ENCODE results near the gene SLC47A1.
"Not testable (repeated sequence)": the region's sequence is repeated elsewhere in the genome, so short reads cannot be mapped to it uniquely, and the experiment has no call there.

The SLC47A1 gene, protein sequence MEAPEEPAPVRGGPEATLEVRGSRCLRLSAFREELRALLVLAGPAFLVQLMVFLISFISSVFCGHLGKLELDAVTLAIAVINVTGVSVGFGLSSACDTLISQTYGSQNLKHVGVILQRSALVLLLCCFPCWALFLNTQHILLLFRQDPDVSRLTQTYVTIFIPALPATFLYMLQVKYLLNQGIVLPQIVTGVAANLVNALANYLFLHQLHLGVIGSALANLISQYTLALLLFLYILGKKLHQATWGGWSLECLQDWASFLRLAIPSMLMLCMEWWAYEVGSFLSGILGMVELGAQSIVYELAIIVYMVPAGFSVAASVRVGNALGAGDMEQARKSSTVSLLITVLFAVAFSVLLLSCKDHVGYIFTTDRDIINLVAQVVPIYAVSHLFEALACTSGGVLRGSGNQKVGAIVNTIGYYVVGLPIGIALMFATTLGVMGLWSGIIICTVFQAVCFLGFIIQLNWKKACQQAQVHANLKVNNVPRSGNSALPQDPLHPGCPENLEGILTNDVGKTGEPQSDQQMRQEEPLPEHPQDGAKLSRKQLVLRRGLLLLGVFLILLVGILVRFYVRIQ

DNA sequence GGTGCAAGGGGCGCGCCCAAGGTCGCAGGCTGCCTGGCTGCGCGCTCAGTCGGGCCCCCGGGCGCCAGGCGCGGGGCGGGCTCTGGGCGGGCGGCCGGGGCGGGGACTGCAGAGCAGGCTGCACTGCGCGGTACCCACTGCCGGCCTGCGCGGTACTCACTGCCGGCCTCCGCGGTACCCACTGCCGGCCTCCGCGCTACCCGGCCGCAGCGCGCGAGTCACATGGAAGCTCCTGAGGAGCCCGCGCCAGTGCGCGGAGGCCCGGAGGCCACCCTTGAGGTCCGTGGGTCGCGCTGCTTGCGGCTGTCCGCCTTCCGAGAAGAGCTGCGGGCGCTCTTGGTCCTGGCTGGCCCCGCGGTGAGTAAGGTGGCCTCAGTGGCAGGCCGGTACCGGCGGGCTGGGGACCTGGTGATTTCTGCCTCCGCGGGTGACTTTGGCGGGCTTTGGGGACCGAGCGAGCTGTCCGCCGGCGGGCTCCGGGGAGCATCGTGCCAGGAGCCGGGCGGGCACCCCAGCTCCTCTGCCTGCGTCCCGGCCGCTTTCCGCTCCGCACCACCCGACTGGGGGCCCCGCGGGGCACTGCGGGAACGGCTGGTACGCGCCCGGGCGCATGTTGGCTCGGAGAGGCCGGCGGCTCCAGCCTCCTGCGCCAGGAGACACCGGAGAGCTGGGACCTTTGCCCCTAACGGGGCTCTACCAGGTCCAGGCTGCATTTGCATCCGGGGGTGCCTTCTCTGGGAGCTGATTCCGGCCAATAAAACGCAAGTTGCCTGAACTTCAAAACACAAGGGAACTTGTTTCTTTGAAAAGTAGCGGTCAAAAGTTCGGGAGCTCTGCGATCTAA lies at the start of gene SLC47A1:
Gene SLC47A1 (plus strand): TSS at position 137 of the 844 bp plus-strand sequence. CDS start 86 bp downstream, at position 223.
- DNase-seq, result no peak

- DNase-seq, result no peak
Measured at GRCh38 chr17:19485800-19486340, 47.8 kb upstream of the SLC47A1 start.

- no peak for DNase-seq
Measured at GRCh38 chr17:19486351-19487023, 47.2 kb upstream of the SLC47A1 start.

DNA sequence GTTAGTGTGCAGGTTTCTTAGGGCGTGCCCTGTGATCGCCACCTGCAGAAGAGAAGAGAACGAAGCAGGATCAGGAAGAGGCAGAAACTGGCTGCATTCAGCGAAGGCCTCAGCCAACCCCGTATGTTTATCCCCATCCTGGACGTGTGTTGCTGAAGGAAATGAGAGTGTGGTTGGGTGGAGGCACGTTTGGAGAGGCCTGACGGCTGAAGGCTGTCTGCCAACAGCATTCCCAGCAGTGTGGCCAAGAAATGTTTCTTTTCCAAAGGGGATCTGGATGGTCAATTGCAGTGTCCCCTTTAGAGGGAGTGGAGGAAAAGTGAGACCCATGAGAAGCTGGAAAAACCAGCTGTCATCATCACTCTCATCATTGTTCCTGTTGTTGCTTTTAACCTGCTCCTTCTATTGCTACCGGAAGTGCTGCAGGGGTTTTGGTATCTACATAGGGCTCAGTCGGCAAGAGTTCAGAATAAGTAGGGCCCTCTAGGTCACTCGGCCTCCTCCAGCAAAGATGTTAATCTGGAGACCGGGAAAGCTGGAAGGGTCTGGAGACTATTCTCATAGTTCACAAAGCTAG lies 46.5 kb upstream of the SLC47A1 start:
- no peak for DNase-seq

- DNase-seq, result no peak
Measured at GRCh38 chr17:19492141-19492540, 41.5 kb upstream of the SLC47A1 start.

GRCh38 chr17:19494961-19495806 lies 38.5 kb upstream of the SLC47A1 start:
- no peak for DNase-seq

DNA sequence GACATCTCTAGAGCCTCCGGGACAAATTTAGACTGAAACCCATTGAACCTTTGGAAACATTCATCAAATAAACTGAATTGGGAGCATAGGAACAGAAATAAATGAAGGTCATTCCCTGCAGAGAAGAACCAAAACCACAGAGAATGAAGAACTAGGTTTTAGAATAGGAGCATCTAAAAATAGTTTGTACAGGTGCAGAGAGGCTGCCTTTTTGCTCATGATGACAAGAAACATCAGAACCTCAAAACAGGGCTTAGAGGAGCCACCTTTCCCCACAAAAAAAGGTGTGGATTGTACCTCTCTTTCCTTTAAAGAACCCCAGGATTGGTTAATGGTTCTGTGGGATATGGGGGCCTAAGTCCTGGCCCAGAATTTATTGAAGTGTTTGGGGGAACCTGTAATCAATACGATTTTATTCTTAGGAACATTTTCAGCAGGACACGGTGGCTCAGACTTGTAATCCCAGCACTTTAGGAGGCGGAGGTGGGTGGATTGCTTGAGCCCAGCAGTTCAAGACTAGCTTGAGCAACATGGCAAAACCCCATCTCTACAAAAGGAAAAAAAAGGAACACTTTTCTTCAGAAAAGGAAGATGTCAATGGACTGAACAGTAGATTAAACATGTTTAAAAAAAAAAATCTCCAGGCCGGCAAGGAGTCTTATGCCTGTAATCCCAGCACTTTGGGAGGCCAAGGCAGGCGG lies 37.7 kb upstream of the SLC47A1 start:
- DNase-seq, result no peak

GRCh38 chr17:19497624-19498023 lies 36.0 kb upstream of the SLC47A1 start:
- DNase-seq, result no peak

- no peak for DNase-seq
Measured at GRCh38 chr17:19501219-19501618, 32.4 kb upstream of the SLC47A1 start.

DNA sequence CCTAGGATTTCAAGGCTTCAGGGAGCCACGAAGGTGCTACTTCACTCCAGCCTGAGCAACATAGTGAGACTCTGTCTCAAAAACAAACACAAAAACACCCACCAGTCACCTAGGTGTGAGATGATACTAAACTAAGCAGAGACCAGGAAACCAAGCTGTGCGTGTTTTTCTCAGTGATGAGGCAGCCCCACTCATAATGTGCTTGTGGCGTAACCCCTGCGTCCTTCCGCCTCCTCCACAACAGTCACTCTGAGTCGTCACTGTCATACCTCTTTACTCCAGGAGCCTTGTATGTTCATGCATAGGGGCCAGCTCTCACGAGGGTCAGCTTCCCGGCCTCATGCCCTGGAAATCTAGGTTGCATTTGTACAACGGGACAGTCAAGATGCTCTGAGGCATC lies 31.1 kb upstream of the SLC47A1 start:
- no peak for DNase-seq

GRCh38 chr17:19505561-19505960 lies 28.1 kb upstream of the SLC47A1 start:
- not testable (repeated sequence) for DNase-seq

DNA sequence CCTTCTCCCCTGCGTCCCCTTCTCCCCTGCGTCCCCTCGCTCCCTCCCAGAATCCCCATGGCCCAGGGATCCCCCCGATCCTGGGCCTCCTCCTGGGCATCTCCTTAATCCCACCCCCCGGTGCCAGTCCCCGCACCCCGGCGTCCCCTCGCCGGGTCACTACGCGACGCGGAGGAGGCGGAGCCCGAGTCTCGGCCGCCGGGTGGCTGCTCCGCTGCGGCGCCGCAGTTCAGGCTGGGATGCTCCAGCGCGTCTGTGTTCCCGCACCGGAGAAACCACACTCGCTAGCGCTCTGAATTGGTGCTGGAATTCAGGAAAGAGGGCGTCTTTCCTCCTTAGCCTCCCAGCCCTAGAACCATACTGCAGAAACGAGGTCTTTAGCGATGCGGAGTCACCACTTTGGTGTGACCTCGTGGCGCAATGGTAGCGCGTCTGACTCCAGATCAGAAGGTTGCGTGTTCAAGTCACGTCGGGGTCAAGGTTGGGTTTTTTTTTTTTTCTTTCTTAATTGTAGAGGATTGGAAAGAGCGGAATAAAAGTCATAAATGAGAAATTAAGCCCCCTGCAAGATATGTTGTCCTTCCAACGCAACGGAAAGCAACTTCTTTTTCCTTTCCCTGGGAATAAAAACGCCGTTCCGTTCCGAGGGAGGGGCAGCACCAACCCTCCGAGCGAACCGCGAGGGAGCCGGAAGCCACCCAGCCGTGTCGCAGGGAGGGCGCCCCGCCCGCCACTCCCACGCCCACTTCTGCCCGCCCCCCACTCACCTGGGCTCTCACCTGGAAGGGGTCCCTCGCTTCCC lies 25.7 kb upstream of the SLC47A1 start:
- DNase-seq, result peak; percentile 62

DNA sequence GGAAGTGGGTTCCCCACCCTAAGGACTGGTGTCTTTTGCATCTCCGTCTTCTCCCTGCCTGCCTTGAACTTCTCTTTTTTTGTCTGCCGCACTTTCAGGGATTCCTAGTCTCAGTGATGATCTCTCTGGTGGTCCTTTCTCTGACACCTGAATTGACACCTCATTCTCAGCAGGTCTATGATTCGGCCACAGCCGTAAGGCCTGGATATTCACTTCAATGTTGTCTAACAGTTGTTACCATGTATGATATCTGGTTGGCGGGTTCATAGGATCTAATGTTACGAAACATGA lies 25.1 kb upstream of the SLC47A1 start:
- DNase-seq, result no peak

GRCh38 chr17:19509281-19509852 lies 24.3 kb upstream of the SLC47A1 start:
- not testable (repeated sequence) for DNase-seq

DNA sequence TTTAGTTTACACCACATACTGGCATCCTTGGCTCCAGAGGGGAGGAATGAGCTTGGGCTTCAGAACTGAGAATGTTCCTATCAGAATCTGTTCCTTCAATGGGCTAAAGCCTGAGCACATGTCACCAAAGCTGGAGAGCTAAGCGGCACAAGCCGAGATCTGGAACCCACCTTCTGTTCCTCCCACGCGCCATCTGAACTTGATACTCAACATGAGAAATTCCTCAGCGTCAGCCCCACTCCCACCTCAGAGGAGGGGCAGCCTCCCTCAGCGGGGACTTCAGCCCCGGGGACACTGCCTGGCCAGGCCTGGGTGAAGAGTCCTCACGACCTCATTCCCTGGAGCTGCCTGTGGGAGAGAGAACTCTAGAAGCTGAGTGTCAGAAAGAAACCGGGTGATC lies 22.8 kb upstream of the SLC47A1 start:
- DNase-seq, result no peak

DNA sequence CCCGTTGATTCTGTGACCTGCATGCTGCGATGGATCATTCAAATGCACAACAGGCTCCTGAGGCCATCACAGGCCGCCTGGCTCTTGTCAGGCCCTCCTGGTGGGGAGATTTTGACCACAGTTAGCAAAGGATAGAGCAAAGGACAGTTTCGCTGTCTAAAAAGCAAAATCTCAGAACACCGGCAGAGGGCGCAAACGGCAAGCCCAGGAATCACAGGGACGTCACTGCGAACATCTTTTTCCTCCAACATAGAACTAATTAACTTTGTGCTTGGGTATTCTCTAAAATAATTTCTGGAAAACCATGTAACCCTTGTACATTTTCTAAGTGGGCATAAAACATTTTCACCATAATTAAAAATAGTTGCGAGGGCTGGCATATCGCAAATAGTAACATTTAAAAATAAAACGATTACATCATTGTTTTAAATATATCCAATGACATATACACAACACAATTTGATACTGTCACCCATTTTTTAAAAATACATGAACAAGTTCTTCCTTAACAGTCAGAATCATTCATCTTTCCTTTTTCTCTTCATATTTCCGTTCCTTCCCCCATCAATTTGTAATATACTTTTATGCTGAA lies 19.7 kb upstream of the SLC47A1 start:
- DNase-seq, result peak; percentile 9

DNA sequence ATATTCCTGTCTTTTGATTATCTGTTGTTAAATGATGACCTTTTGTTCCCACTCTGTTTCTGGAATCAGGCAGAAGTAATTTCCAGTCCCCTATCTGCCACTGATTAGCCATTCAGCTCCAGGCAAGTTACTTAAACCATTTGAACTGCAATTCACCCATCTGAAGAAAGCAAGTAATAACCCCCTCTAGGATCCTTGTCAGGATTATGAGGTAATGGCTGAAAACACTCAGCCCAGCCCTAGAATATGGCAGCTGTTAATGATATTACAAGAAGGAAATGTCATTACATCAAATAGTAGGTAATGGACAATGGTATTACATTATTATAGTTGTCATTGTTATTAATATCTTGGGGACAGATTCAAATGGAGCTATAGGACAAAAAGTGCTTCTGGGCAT lies 16.0 kb upstream of the SLC47A1 start:
- no peak for DNase-seq

DNA sequence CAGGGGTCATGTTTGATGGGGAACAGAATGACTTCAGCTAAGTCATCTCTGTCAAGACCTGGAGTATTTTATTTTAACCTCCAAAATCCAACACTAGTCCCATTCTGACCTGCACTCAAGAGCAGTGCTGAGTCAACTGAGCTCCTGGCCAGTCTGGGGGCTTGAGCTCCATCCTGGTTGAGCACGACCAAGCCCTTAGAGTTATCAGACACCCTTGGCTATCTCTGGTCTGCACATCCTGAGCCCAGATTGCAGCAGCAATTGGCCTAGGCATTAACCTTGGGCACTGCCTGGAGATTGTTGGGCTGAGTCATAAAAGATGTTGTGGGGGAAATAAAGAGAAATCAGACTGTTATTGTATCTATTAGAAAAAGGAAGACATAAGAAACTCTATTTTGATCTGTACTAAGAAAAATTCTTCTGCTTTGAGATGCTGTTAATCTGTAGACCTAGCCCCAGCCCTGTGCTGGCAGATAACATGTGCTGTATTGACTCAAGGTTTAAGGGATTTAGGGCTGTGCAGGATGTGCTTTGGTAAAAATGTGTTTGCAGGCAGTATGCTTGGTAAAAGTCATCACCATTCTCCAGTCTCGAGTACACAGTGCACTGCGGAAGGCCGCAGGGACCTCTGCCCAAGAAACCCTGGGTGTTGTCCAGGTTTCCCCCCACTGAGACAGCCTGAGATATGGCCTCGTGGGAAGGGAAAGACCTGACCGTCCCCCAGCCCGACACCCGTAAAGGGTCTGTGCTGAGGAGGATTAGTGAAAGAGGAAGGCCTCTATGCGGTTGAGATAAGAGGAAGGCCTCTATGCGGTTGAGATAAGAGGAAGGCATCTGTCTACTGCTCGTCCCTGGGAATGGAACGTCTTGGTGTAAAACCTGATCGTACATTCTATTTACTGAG lies 14.0 kb upstream of the SLC47A1 start:
- not testable (repeated sequence) for DNase-seq
